B cell (primary cell): Measurements from ENCODE around the gene CAMK2B.

Experiments used
- CTCF ChIP-seq: fragments of 200-600 bp; IDR thresholded peaks from one replicate; pipeline ENCODE4 v1.8.0; 2022; ENCODE audit warnings: antibody characterized with exemption, mild to moderate bottlenecking
- EZH2 ChIP-seq: IDR thresholded peaks from 2 replicates; pipeline ENCODE4 v1.6.1; 2012; ENCODE audit warnings: borderline replicate concordance, low read depth, mild to moderate bottlenecking, moderate library complexity, low read length; ENCODE audit not compliant: insufficient read depth, poor library complexity, severe bottlenecking

GRCh38 chr7:44225566-44226395 lies 99.6 kb downstream of the CAMK2B start:
- TF ChIP-seq CTCF (no peak), EZH2 (no peak)
